HG03432 (cell line): Measurements from ENCODE around the gene SNAP47.

Experiments
- ATAC-seq: cut with Tn5 transposase; IDR thresholded peaks from one replicate; pipeline ENCODE4 v1.9.1; 2021; ENCODE audit warnings: mild to moderate bottlenecking, moderate library complexity; ENCODE audit not compliant: unreplicated experiment

SNAP47 gene

DNA sequence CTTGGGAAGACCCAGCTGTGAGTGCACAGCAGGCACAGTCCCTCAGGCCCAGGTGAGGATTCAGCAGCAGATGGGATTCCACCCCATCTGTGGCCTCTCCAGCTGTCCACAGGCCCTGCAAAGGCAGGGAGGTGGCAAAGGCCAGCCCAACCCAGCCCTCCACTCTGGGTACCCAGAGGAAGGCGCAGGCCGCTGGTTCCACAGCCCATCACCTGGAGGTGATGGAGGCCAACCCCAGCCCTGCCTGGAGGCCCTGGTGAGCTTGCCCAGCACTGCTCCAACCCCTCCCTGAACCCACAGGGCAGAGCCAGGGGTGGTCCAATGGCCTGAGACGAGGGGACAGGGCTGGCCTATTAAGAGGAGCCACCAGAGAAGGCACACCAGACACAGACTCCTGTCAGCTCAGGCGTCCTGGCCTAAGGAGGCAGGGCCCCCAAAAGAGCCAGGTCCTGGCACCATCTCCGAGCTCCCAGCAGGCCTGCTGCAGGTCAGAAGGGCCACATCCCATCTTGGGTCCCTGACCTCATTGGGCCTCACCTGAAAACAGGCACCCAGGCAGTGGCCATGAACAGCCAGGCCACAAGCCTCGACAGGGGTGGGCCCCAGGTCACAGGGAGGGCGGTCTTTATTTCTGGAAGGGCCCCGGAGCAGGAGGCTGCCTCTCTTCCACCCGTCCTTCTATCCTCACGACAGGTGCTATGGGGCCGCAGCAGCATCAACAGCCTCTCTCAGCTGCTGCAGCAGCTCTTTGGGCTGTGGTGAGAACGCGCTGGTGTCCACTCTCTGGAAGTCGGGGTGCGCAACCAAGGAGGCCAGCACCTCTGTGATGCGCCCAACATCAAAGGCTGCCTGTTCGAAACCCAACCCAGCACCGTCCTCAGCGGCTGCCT lies 3.3 kb upstream of the SNAP47 start:
- no peak for ATAC-seq

DNA sequence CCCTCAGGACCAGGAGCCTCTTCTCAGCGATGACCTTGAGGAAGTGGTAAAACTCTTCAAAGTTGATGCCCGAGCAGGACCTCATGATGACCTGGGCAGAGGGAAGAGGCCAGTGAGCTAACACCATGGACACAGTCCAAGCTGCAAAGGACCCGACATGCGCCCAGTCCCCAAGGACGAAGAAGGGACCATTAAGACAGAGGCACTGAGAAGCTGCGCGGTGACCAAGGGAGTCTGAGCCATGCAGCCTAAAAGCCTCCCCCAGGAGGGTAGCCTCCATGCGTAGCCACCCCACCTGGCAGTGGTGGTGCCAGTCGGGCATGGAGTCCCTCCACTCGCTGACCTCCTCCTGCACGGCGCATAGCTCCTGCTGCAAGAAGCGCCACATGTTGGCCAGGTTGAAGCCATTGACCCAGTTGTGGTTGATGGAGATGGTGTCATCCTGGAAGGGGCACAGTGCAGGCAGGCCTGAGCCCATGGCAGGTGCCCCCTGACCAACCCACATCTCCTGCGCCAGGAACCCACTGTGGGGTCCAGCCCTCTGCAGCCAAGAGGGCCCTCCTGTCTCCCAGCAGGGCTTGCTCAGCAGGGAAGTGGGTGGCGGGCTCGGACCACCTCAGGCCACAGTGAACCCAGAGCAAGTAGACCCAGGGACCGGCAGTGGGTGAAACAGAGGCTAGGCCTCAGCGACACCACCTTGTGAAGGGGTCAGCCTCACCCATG lies 2.5 kb upstream of the SNAP47 start:
- no peak for ATAC-seq

DNA sequence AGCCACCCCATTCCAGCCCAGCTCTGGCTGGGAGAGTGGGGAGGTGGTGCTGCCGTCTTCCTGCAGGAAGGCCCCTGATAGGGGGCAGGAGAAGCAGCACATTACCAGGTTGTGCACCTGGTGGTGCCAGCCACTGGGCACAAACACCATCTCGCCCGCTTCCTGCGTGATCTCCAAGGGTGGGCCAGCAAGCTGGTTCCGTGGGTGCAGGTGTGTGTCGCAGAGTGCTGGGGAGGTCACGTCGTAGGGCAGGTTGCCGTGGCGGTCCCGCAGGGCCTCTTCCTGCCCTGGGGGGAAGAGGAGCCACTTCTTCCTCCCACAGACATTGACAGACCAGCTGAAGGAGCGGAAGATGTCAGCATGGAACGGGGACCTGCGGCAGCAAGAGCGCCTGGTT lies 1.9 kb upstream of the SNAP47 start:
- no peak for ATAC-seq

DNA sequence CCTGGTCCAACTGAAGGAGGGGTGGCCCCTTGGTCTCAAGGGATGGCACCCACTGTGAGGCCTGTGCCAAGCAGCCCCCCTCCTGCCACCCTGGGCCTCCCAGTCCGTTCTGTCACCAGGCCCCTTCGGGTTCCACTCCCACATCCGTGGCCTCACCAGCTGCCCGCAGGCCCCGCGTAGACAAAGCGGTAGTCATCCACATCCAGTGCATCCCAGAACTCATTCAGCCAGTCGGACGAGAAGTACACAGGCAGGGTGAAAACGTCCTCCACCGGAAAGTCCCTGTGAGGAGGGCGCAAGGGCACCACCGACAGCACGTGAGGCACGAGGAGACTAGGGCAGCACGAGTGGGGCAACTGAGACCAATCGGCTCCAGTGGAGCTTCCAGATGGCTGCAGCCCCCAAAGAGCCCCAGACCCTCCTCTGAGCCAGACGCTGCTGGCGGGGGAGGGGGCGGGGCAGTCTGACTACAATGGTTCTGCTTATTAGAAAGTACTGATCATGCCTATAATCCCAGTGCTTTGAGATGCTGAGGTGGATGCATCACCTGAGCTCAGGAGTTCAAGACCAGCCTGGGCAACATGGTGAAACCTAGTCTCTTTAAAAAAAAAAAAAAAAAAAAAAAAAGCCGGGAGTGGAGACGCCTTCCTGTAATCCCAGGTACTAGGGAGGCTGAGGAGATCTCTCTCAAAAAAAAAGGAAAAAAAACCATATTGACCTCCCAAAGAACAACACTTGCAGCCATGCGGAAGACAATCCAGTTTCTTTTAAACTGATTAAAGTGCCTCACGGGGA lies 1.3 kb upstream of the SNAP47 start:
- no peak for ATAC-seq

DNA sequence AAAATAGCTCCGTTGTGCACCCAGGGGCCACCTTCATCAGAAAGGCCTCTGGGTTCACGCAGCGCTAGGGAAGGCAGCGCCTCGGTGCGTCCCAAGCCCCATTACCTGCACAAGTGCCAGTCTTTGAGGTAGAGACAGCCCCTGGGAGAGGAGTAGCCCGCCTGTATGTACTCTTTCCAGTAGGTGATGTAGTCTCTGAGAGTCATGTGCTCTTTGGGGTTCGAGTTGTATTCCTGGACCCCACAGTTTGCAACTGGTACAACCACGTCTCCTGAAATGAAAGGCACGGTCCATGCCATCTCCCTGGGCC lies 734 bp upstream of the SNAP47 start:
- ATAC-seq: peak; percentile 2

DNA sequence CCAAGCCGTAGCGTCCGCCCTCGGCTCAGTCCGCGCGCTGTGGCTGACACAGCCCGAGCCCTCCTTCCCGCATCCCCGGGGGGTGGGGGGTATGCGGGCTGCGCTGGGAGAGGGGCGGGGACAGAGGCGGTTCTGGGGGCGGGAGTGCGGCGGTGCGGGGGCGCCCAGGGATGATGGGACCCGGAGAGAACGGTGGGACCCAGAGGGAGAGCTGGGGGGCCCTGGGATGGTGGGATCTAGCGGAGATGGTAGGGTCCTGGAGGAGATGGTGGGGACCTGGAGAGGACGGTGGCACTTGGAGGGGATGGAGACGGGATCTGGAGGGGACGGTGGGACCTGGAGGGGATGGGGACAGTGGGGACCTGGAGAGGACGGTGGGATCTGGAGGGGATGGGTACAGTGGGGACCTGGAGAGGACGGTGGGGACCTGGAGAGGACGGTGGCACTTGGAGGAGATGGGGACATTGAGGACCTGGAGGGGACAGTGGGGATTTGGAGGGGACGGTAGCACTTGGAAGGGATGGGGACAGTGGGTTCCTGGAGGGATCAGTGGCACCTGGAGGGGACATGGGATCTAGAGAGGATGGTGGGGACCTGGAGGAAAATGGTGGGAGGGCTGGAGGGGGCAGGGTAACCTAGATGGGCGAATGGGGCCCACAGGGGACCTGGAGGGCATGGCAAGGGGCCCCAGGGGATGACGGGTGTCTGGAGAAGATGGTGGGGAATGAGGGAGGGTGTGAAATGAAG lies 477 bp downstream of the SNAP47 start:
- ATAC-seq: peak; percentile 44

DNA sequence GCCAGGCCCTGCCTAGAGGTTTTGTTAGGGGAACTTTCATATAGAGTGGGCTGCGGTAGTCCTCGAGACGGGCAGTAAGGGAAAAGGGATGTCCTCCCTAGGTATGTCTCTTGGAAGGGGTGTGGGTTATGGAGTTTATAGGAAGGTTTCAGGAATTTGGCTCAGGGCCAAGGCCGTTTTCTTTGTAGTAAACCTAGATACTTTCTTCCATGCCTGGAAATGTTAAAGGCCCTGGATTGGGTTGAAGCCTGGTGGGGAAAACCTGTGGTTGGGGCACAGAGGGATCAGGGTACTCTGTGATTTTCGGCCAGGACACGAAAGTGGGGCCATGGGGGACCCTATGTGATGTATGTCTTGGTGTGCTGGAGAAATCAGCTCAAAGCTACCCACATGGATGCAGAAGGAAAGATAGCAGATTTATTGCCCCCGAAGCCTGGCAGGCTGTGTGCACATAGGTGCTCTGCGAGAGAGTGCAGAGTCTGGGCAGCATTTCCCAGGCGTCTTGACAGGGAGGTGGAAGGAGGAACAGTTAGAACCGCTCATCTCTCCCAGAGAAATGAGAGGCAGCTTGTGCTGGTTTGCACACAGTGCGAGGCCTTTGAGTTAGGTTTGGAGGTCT lies 1.7 kb downstream of the SNAP47 start:
- no peak for ATAC-seq

DNA sequence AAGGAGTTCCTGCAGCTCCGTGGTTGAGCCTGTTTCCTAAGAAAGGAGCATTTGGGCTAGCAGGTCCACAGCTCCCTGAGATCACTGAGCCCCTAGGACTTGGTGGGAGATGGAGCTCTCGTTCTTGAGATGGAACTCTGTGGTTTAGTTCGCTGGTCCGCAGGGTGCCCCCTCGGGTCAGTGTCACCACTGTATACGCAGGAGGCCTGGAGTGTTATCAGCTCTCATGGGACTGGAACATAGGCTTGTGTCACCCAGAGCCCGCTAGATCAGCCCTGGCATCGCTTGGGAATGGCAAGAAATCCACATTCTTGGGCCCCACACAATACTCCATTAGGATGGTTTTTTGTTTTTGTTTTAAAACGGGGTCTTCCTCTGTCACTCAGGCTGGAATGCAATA lies 3.6 kb downstream of the SNAP47 start:
- ATAC-seq: no peak

DNA sequence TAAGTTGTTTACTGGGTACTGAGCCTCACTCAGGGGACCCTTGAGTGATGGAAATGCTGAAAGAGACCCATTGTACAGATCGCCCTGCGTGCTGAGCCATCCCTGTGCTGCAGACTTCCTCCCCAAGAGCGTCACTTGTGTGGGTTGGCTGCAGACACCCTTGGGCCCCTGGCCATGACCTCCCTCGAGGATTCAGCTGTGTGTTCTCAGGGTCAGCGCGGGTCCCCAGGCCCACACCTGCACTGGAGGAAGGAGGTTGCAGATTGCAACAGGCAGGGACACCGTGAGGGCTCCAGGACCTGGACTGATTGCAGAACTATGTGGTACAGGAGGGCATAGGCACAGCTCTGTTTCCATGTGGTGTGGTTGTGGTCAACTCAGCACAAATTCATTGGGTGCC lies 4.4 kb downstream of the SNAP47 start:
- ATAC-seq: no peak

DNA sequence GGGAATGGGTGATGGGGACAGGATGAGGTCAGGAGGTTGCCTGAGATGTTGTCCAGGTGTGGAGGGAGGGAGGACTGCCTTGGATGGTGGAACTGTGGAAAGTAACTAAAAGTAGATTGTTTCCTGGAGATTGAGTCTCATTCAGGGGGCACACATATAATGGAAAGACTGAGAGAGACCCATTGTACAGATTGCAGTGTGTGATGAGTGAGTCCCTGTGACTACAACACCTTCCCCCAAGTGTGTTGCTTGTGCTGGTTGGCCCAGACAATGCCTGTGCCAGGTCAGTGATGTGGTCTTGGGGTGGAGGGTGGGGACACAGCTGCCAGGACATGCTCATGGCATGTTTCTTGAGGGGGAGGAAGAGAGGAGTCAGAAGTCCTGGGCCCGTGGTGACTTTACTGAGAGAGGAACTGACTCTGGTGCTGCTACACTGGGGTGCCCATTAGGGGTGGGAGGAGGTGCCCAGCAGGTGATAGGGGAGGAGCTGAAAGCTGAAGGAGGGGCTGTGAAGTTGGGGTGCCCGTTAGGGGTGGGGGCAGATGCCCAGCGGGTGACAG lies 5.2 kb downstream of the SNAP47 start:
- ATAC-seq: no peak

DNA sequence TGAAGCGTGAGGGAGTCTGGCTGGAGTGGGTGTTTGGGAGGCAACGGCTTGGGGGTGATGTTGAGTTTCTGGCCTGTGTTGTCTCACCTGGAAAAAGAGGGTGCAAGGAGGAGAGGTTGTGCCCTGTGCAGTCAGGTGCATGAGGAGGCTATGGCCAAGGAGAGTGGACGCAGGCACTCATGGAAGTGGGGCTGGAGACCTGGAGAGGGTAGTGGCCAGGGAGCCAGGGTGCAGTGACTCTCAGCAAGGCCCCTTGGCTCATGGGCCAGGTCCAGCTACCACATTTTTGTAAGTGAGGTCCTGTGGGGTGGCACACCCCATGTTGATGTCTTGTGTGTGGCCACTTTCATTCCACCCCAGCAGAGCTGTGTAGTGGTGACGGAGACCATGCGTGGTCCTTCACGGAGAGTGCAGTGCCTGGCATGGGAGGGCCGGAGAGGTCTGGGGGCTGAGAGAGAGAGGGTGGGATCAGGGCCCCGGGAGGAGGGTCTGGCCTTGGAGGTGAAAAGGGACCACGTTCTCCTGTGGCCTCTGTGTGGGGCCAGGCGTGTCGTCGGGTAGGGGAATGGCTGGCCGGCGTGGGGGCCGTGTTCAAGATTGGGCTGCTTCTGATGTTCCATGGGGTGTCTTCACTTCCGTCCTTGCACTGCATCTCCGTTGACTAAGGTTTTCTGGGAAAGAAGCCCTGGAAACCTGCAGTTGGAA lies 6.1 kb downstream of the SNAP47 start:
- no peak for ATAC-seq

DNA sequence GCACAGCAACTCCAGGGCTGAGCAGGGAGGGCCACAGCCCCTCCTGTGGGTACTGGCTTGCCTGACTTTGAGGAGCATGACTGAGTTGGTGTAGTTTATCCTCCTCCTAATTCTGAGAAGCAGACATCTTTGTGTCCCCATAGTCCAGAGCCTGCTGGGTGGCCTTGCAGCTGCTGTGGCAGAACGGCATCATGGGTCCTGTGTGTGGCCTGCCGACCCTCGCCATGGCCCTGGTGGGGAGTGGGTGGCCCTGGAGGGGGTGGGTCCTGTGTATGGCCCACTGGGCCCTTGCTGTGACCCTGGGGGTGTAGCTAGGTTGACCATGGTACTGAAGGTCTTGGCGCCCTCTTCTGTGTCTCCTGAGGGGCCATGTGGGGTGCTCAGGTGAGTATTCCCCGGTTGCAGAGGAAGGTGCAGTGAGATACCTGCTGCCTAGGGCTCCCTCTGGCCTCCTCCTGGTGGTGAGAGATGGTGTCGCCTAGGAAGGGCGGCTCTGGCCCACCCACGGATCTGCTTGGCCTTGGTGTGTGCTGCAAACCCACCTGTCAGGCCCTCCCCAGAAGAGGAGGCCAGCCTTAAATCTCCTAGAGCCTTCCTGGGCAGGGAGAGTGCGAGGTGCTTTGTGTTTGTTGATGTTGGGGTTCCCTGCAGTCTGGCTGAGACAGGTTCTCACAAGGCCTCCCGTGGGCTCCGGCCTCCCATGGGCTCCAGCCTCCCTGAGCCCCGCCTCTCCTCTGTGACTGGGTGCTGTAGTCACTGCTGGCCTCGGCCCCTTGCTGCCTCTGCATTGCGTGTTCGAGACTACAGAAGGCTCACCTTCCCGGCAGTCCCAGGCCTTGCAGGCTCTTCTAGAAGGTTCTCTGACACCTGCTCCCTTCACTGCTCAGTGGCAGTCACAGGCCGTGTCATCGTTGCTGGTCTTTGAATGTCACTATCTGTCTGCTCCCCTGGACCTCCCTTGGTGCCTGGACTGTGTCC lies 7.8 kb downstream of the SNAP47 start:
- ATAC-seq: no peak

DNA sequence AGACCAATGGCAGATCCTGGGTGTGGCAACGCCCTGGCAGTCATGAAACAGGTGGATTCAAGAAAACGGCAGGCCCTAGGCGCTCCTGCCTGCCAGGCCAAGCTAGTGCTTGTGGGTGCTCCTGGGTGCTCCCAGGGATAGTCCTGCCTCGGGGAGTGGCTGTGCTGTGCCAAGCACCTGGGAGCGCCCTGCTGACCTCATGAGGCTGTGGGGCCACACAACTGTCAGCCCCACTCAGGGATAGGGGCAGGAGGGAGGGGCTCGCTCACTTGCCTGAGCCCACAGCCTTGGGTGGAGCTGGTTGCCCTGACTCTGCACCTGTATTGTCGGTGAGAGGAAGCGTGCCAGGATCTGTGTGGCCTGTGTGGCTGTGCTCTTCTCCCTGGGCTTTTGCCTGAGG lies 9.4 kb downstream of the SNAP47 start:
- no peak for ATAC-seq

DNA sequence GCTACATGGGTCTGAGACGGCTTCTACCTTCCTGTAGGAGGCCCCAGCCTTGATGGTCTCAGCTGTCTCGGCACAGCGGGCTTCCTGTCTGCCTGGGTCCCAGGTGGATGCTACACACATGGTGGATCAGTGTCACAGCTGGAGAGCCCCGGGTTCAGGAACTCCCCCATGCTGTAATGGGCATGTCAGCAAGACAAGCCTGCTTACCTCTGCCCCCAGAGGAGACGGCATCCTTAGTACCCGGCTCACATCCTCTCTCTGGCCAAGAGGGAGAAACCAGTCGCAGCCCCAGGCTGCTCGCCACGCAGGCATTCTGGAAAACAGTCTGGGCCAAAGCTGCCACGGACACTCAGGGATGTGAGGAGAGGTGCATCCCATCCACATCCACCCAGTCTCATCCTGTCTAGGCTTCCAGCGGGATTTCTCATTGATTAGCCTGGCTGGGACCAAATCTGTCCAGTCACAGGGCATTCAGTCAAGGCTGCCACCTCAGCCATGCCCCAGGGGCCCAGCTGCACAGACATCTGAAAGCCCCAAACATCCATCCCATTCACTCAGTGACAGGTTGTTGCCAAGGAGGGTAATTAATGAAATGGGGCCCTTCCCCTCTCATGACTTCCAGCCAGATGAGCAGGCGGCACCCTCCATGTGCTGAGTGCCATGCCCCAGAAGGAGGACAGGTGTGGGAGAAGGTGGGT lies 10.5 kb downstream of the SNAP47 start:
- ATAC-seq: no peak

DNA sequence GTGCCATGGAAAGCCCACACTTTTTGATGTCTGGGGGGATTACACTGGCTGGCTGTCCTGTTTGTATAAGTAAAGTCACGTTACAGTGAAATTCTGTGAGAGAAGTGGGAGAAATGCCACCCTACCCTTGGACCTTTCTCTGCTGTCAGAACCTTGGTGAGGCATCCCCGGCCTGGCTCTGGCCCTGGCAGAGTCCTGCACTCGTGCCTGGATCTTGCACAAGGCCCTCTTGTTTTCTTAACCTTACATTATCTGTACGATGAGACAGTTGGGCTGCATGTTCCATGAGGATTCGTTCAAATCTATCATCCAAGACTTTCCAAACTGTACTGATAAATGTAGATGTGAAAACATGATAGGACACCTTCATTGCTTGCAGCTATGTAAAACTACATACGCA lies 11.4 kb downstream of the SNAP47 start:
- ATAC-seq: no peak

DNA sequence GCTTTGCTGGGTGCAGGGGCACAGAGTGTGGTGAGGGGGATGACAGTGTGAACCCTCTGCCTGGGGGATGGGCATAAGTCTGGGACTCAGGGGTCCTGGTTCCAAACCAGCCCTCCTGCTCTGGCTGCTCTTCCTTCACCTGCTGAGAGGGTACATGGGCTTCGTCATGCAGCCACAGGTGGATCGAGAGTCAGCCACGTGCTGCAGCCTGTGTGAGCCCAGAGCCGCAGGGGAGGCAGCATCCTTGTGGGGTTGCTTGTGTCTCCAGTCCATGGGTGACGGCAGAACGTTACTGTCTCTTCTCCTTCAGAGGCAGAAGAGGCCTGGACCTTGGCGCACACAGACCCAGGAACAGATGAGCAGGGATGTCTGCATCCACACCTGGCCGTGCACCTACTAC lies 12.1 kb downstream of the SNAP47 start:
- ATAC-seq: no peak

DNA sequence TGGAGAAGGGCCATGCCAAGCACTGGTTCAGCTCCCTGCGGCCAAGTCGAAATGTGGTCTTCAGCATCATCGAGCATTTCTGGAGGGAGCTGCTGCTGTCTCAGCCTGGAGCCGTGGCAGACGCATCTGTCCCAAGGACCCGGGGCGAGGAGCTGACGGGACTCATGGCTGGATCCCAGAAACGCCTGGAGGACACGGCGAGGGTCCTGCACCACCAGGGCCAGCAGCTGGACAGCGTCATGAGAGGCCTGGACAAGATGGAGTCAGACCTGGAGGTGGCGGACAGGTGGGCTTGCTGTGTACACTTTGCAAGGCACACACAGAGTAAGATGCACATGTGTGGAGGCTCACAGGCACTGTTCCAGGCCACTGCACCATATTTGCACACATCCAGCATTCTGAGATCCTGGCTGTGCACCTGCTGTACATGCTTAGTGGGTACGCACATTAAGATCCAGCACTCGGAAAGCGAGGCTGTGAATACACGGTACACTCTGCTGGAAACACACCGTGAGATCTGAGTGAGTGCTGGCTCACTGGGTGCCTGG lies 12.8 kb downstream of the SNAP47 start:
- ATAC-seq: no peak
